Loucy (cell line): ENCODE measurements around the gene SEMA7A.

Experiments
- CTCF ChIP-seq: fragments of 200-600 bp; sonication (generic); conservative IDR thresholded peaks from 2 replicates; pipeline ENCODE4 v1.5.1; 2014; ENCODE audit warnings: mild to moderate bottlenecking, antibody characterized with exemption, low read length
- EZH2phosphoT487 ChIP-seq: fragments of 200-600 bp; IDR thresholded peaks from 2 replicates; pipeline ENCODE4 v1.6.1; 2018; ENCODE audit warnings: antibody characterized with exemption, mild to moderate bottlenecking, moderate library complexity, borderline replicate concordance

- peak; percentile 37 for TF ChIP-seq CTCF
- TF ChIP-seq EZH2phosphoT487, result no peak
These were observed 27.4 kb upstream of the SEMA7A start, which contains the start of gene UBL7 for GRCh38 chr15:74460871-74461846.
